ENCODE measurements around the gene CIP2A. TPM values are rescaled to one million over a fixed set of nuclear protein-coding genes. Genes with fewer than 3 reads are reported as not detected.

Gene CIP2A
- total RNA-seq, 2 donors from 2014 or later, result 5.3 to 18.5 TPM

DNA sequence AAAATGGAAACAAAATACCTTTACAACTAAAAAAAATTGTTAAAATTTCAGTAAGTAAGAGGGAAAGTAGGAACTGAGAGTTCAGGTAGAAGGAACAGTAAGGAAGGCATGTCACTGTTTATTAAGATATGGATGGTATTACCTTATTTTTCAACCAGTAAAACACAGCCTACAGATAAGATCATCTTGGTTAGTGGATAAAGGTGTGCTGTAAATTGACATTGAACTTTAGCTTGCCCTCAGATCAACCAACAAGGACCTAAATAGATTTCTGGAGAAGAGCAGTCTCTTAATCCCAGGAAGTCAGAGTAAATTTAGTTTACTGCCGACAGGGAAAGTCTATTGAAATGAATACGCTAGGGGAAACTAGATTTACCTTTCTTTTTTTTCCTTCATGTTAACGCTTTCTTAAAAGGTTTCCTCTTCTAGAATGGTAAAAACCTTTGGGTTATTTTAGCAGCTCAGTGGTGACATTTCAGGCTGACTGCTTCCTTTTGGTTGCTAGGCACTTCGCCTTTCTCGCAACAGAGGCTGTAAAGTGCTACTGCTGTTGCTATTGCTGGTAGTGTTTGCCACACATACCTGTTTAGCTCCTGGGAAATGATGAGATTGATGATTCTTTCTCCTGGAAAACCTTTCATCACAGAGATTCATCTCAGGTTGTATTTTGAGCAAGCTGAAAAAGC is 13.2 kb upstream of the CIP2A start:
- TF ChIP-seq, protein P1, sequence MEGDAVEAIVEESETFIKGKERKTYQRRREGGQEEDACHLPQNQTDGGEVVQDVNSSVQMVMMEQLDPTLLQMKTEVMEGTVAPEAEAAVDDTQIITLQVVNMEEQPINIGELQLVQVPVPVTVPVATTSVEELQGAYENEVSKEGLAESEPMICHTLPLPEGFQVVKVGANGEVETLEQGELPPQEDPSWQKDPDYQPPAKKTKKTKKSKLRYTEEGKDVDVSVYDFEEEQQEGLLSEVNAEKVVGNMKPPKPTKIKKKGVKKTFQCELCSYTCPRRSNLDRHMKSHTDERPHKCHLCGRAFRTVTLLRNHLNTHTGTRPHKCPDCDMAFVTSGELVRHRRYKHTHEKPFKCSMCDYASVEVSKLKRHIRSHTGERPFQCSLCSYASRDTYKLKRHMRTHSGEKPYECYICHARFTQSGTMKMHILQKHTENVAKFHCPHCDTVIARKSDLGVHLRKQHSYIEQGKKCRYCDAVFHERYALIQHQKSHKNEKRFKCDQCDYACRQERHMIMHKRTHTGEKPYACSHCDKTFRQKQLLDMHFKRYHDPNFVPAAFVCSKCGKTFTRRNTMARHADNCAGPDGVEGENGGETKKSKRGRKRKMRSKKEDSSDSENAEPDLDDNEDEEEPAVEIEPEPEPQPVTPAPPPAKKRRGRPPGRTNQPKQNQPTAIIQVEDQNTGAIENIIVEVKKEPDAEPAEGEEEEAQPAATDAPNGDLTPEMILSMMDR (IDR thresholded peaks at IDR 0.05), result no peak
- H3K27ac ChIP-seq, result no peak overlapping the region
- no peak overlapping the region for H3K9ac ChIP-seq (ENCODE audit: low read depth in 2 of 2, low read length in 2 of 2)
- H3K4me1 ChIP-seq, result no peaks in the 10 kb centered on the region
- H3K27me3 ChIP-seq, result no peaks in the 10 kb centered on the region
- H3K4me3 ChIP-seq, result no peak overlapping the region
- no peak for DNase-seq
- intact Hi-C loops (cut with DNase I), result no loop called here
- no peaks in the 10 kb centered on the region for H3K9me3 ChIP-seq
- no peaks in the 10 kb centered on the region for H3K36me3 ChIP-seq

GRCh38 chr3:108599677-108600409 is 10.6 kb upstream of the CIP2A start:
- H3K27me3 ChIP-seq, result no peaks in the 10 kb centered on the region
- intact Hi-C loops (cut with DNase I), result no loop called here
- H3K9ac ChIP-seq (ENCODE audit: low read depth in 2 of 2, low read length in 2 of 2), result no peak overlapping the region
- no peak for DNase-seq
- H3K4me1 ChIP-seq, result no peaks in the 10 kb centered on the region
- H3K36me3 ChIP-seq, result no peaks in the 10 kb centered on the region
- TF ChIP-seq, protein P1 (IDR thresholded peaks at IDR 0.05), result no peak
- H3K27ac ChIP-seq, result no peak overlapping the region
- no peaks in the 10 kb centered on the region for H3K9me3 ChIP-seq
- H3K4me3 ChIP-seq, result no peak overlapping the region

- Histone ChIP-seq H3K27ac (no peak overlapping the region), H3K9me3 (no peaks in the 10 kb centered on the region), H3K4me3 (no peak overlapping the region), H3K27me3 (no peaks in the 10 kb centered on the region), H3K9ac (ENCODE audit: low read depth in 2 of 2, low read length in 2 of 2) (no peak overlapping the region), H3K36me3 (no peaks in the 10 kb centered on the region), H3K4me1 (no peaks in the 10 kb centered on the region)
- TF ChIP-seq, protein P1 (IDR thresholded peaks at IDR 0.05), result no peak
- intact Hi-C loops (cut with DNase I), result no loop called here
- DNase-seq, result no peak
Observed at GRCh38 chr3:108598375-108598774, 9.1 kb upstream of the CIP2A start.

DNA sequence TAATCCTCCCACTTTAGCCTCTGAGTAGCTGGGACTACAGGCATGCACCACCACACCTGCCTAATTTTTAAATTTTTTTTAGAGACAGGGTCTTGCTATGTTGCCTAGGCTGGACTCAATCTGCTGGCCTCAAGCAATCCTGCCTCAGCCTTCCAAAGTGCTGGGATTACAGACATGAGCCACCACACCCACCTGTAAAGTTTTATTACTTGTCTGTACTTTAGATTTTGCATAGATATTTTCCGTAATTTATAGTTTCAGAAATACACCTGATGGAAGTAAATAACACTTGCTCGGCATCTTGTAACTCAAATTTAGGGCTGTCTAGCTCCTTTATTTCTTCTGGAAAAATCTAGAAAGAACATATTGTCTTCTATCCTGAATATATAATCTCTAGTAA is 6.1 kb upstream of the CIP2A start:
- Histone ChIP-seq H3K27me3 (no peaks in the 10 kb centered on the region), H3K4me1 (no peaks in the 10 kb centered on the region), H3K4me3 (no peak overlapping the region), H3K27ac (no peak overlapping the region), H3K36me3 (no peaks in the 10 kb centered on the region), H3K9ac (ENCODE audit: low read depth in 2 of 2, low read length in 2 of 2) (no peak overlapping the region), H3K9me3 (no peaks in the 10 kb centered on the region)
- DNase-seq, result peak; percentile 22
- intact Hi-C loops (cut with DNase I), result no loop called here
- TF ChIP-seq, protein P1 (IDR thresholded peaks at IDR 0.05), result no peak

DNA sequence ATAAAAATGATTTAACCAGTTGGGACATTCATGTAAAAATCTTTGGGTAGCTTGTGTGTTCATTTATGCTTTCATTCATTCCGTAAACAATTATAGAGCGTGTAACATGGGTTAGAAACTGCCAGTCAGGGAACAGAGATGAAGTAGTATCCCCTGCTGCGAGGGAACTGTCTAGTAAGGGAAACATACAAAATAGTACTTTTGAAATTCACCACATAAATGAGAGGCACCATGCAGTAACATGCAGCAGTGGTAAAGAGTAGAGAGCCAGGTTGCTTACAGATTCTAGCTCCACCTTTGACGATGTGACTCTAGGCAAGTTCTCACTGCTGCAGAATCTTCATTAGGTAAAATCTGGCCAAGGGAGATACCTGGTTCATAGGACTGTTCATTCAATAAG is 1.2 kb upstream of the CIP2A start:
- intact Hi-C loops (cut with DNase I), result no loop called here
- no peaks in the 10 kb centered on the region for H3K36me3 ChIP-seq
- no peaks in the 10 kb centered on the region for H3K27me3 ChIP-seq
- no peaks in the 10 kb centered on the region for H3K9me3 ChIP-seq
- TF ChIP-seq, protein P1 (IDR thresholded peaks at IDR 0.05), result no peak
- H3K27ac ChIP-seq, result no peak overlapping the region
- H3K9ac ChIP-seq (ENCODE audit: low read depth in 2 of 2, low read length in 2 of 2), result no peak overlapping the region
- peaks cover 6% of the 10 kb centered on the region for H3K4me1 ChIP-seq
- no peak for DNase-seq
- H3K4me3 ChIP-seq, result no peak overlapping the region
